OCI-LY7 (cell line): ENCODE results near the gene EXO5.
"Not testable (repeated sequence)": the region's sequence is repeated elsewhere in the genome, so short reads cannot be mapped to it uniquely, and the experiment has no call there.

Source experiments
- EZH2phosphoT487 ChIP-seq: fragments of 200-600 bp; sonication (generic); IDR thresholded peaks from 2 replicates; pipeline ENCODE4 v1.6.1; 2018; ENCODE audit warnings: low read depth, borderline replicate concordance, mild to moderate bottlenecking, mixed run types, antibody characterized with exemption, low read length, moderate library complexity, mixed read lengths
- TF ChIP-seq, protein P1 (sequence below): fragments of 200-600 bp; sonication (generic); conservative IDR thresholded peaks from 2 replicates; pipeline ENCODE4 v1.5.1; 2014; ENCODE audit warnings: mild to moderate bottlenecking, antibody characterized with exemption, low read length, moderate library complexity, mixed read lengths

DNA sequence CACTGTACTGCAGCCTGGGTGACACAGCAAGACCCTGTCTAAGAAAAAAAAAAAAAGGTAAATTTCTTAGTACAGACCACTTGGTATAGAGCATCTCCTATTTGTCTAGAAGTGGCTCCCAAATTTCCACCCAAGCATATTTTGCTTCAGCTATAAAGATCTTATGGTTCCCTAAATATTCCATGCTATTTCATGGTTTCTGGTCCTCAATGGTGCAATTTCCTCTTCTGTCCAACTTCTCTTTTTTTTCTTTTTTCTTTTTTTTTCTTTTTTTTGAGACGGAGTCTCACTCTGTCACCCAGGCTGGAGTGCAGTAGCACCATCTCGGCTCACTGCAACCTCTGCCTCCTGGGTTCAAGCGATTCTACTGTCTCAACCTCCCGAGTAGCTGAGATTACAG, 5.9 kb upstream of the EXO5 start:
- TF ChIP-seq, protein P1, sequence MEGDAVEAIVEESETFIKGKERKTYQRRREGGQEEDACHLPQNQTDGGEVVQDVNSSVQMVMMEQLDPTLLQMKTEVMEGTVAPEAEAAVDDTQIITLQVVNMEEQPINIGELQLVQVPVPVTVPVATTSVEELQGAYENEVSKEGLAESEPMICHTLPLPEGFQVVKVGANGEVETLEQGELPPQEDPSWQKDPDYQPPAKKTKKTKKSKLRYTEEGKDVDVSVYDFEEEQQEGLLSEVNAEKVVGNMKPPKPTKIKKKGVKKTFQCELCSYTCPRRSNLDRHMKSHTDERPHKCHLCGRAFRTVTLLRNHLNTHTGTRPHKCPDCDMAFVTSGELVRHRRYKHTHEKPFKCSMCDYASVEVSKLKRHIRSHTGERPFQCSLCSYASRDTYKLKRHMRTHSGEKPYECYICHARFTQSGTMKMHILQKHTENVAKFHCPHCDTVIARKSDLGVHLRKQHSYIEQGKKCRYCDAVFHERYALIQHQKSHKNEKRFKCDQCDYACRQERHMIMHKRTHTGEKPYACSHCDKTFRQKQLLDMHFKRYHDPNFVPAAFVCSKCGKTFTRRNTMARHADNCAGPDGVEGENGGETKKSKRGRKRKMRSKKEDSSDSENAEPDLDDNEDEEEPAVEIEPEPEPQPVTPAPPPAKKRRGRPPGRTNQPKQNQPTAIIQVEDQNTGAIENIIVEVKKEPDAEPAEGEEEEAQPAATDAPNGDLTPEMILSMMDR: not testable (repeated sequence)
- TF ChIP-seq EZH2phosphoT487: not testable (repeated sequence)
